Osteoblast (primary cell): ENCODE results near the gene HK1. TPM values are rescaled to one million over a fixed set of nuclear protein-coding genes. Genes with fewer than 3 reads are reported as not detected.
"Not testable (repeated sequence)": the region's sequence is repeated elsewhere in the genome, so short reads cannot be mapped to it uniquely, and the experiment has no call there.

Source experiments
- DNase-seq: peaks from one replicate; pipeline ENCODE4 v3.0.0; 2011; ENCODE audit warnings: low spot score, mixed read lengths; ENCODE audit not compliant: insufficient read length; ENCODE audit errors: missing footprints
- H2AFZ ChIP-seq: 2 replicates; pipeline ENCODE4 v1.6.0; 2011; ENCODE audit warnings: mild to moderate bottlenecking, low read length
- H3K27ac ChIP-seq: 2 replicates; pipeline ENCODE4 v1.5.1; 2011; ENCODE audit warnings: mild to moderate bottlenecking, low read depth, low read length, moderate library complexity
- H3K27me3 ChIP-seq: 2 replicates; pipeline ENCODE4 v1.6.0; 2012; ENCODE audit warnings: mild to moderate bottlenecking, control low read depth, inconsistent platforms, low read length, moderate library complexity; ENCODE audit not compliant: insufficient read depth
- H3K36me3 ChIP-seq: 2 replicates; pipeline ENCODE4 v1.5.1; 2011; ENCODE audit warnings: mild to moderate bottlenecking, low read length, control low read depth, moderate library complexity; ENCODE audit not compliant: insufficient read depth
- H3K4me1 ChIP-seq: 2 replicates; pipeline ENCODE4 v1.5.1; 2011; ENCODE audit warnings: mild to moderate bottlenecking, low read length, control low read depth, moderate library complexity; ENCODE audit not compliant: insufficient read depth
- H3K4me2 ChIP-seq: 2 replicates; pipeline ENCODE4 v1.6.0; 2011; ENCODE audit warnings: mild to moderate bottlenecking, low read length; ENCODE audit not compliant: insufficient read depth
- H3K4me3 ChIP-seq: fragments of 200-600 bp; sonication (generic); 3 replicates; pipeline ENCODE4 v1.5.1; 2012; ENCODE audit warnings: mild to moderate bottlenecking, low read length, inconsistent platforms; ENCODE audit not compliant: insufficient read depth
- H3K79me2 ChIP-seq: 2 replicates; pipeline ENCODE4 v1.6.0; 2012; ENCODE audit warnings: mild to moderate bottlenecking, low read length, control low read depth, inconsistent platforms; ENCODE audit not compliant: insufficient read depth
- H3K9me3 ChIP-seq: 2 replicates; pipeline ENCODE4 v1.5.1; 2011; ENCODE audit warnings: low read depth, low read length, control low read depth
- H4K20me1 ChIP-seq: 2 replicates; pipeline ENCODE4 v1.6.0; 2012; ENCODE audit warnings: mild to moderate bottlenecking, low read length, control low read depth; ENCODE audit not compliant: insufficient read depth
- CTCF ChIP-seq: IDR thresholded peaks from 2 replicates; pipeline ENCODE4 v1.5.1; 2011; ENCODE audit warnings: mild to moderate bottlenecking, low read depth, low read length, moderate library complexity; ENCODE audit errors: extremely low read depth
- total RNA-seq: library from RNA; depleted of rRNA; stranded (reverse); fragments of >200 nt; gene quantifications from 2 replicates; pipeline ENCODE4 v1.2.3, GENCODE V29; 2012

Gene HK1
- total RNA-seq, 1 donor, result 111 TPM

GRCh38 chr10:69329721-69330178, 51.5 kb downstream of the HK1 start:
- peak; percentile 44 for DNase-seq
- H3K79me2 ChIP-seq, result peaks cover 95% of the 10 kb centered on the region
- H3K4me3 ChIP-seq, result no peak overlapping the region
- H3K27ac ChIP-seq, result no peak overlapping the region
- no peaks in the 10 kb centered on the region for H3K9me3 ChIP-seq
- H2AFZ ChIP-seq, result no peak overlapping the region
- peaks cover 48% of the 10 kb centered on the region for H3K4me1 ChIP-seq
- TF ChIP-seq CTCF, result no peak
- peaks cover 26% of the 10 kb centered on the region for H4K20me1 ChIP-seq
- H3K4me2 ChIP-seq, result no peak overlapping the region
- H3K27me3 ChIP-seq, result no peaks in the 10 kb centered on the region
- peaks cover 22% of the 10 kb centered on the region for H3K36me3 ChIP-seq

- Histone ChIP-seq H3K27me3 (no peaks in the 10 kb centered on the region), H3K27ac (no peak overlapping the region), H4K20me1 (peaks cover 29% of the 10 kb centered on the region), H3K4me2 (no peak overlapping the region), H3K9me3 (no peaks in the 10 kb centered on the region), H3K4me3 (no peak overlapping the region), H3K79me2 (peaks cover 95% of the 10 kb centered on the region), H3K4me1 (peaks cover 54% of the 10 kb centered on the region), H2AFZ (no peak overlapping the region), H3K36me3 (peaks cover 22% of the 10 kb centered on the region)
- DNase-seq, result no peak
- no peak for TF ChIP-seq CTCF
Measured at GRCh38 chr10:69331161-69331560, 52.9 kb downstream of the HK1 start.

GRCh38 chr10:69332278-69333010, 54.1 kb downstream of the HK1 start:
- Histone ChIP-seq H3K4me1 (peaks cover 56% of the 10 kb centered on the region), H3K27ac (peak overlapping the region; percentile 79), H3K79me2 (peaks cover 95% of the 10 kb centered on the region), H3K27me3 (no peaks in the 10 kb centered on the region), H4K20me1 (peaks cover 26% of the 10 kb centered on the region), H3K4me3 (no peak overlapping the region), H3K36me3 (peaks cover 22% of the 10 kb centered on the region), H3K9me3 (no peaks in the 10 kb centered on the region), H3K4me2 (peak overlapping the region; percentile 61), H2AFZ (no peak overlapping the region)
- peak; percentile 4 for DNase-seq
- no peak for TF ChIP-seq CTCF

- peak overlapping the region; percentile 61 for H3K4me2 ChIP-seq
- no peak overlapping the region for H3K4me3 ChIP-seq
- TF ChIP-seq CTCF, result peak; percentile 46
- H3K79me2 ChIP-seq, result peaks cover 95% of the 10 kb centered on the region
- peak; percentile 93 for DNase-seq
- no peaks in the 10 kb centered on the region for H3K9me3 ChIP-seq
- H3K27me3 ChIP-seq, result no peaks in the 10 kb centered on the region
- no peak overlapping the region for H2AFZ ChIP-seq
- peaks cover 30% of the 10 kb centered on the region for H4K20me1 ChIP-seq
- peaks cover 22% of the 10 kb centered on the region for H3K36me3 ChIP-seq
- H3K27ac ChIP-seq, result peak overlapping the region; percentile 79
- peaks cover 56% of the 10 kb centered on the region for H3K4me1 ChIP-seq
Measured at GRCh38 chr10:69333205-69333604, 54.9 kb downstream of the HK1 start.

GRCh38 chr10:69333865-69334301, 55.6 kb downstream of the HK1 start:
- not testable (repeated sequence) for H3K4me2 ChIP-seq

More at GRCh38 chr10:69333865-69334301, 55.6 kb downstream of the HK1 start:
- Histone ChIP-seq H3K4me1 (peaks cover 58% of the 10 kb centered on the region), H3K36me3 (peaks cover 22% of the 10 kb centered on the region), H3K79me2 (peaks cover 97% of the 10 kb centered on the region), H3K27ac (peak overlapping the region; percentile 79), H4K20me1 (peaks cover 37% of the 10 kb centered on the region)
- DNase-seq, H3K9me3 ChIP-seq, H3K4me3 ChIP-seq, H2AFZ ChIP-seq, H3K27me3 ChIP-seq: not testable (repeated sequence)
